C4-2B (cell line): Measurements from ENCODE around the gene TRPV5.
A peak's percentile ranks its signal among the peaks of the same experiment; 100 is the strongest.

Experiments
- H3K27ac ChIP-seq: fragments of 450-650 bp; 2 replicates; pipeline ENCODE4 v1.5.1; 2017
- CTCF ChIP-seq: fragments of 450-650 bp; conservative IDR thresholded peaks from 2 replicates; pipeline ENCODE4 v1.5.1; 2017; ENCODE audit warnings: mild to moderate bottlenecking
- ZFX ChIP-seq: fragments of 450-650 bp; IDR thresholded peaks from 2 replicates; pipeline ENCODE4 v1.6.1; 2017

Gene TRPV5

GRCh38 chr7:142868188-142868985, 65.2 kb downstream of the TRPV5 start:
- H3K27ac ChIP-seq, result peak overlapping the region; percentile 48

GRCh38 chr7:142867398-142868187, 66.0 kb downstream of the TRPV5 start:
- peak overlapping the region; percentile 48 for H3K27ac ChIP-seq
- TF ChIP-seq CTCF (no peak), ZFX (no peak)

More at GRCh38 chr7:142868188-142868985, 65.2 kb downstream of the TRPV5 start:
- TF ChIP-seq ZFX (no peak), CTCF (no peak)

- TF ChIP-seq ZFX (no peak), CTCF (no peak)
- no peak overlapping the region for H3K27ac ChIP-seq
Measured at GRCh38 chr7:142867097-142867378, 66.5 kb downstream of the TRPV5 start.

DNA sequence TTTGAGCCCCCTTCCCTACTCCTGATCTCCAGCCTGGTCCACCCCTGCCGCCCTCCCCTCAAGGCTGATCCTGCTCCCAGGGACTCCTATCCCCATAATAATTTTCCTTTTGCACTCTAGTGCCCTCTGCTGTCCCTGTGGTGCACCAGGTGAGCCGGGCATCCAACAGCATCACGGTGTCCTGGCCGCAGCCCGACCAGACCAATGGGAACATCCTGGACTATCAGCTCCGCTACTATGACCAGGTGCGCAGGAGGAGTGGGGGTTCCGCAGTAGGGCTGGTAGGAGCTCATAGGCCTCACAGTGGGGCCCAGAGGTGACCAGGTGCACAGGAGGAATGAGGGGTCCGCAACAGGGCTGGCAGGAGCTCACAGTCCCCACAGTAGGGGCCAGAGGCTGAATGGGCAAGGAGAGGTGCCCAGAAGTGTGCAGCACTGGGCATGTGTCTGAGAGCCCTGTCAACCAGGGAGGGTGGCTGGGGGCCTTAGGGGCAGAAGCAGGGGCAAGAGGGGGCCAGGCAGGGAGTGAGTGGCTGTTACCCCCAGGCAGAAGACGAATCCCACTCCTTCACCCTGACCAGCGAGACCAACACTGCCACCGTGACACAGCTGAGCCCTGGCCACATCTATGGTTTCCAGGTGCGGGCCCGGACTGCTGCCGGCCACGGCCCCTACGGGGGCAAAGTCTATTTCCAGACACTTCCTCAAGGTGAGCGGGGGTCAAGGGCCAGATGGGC, 67.0 kb downstream of the TRPV5 start:
- TF ChIP-seq CTCF (peak; percentile 96), ZFX (no peak)
- H3K27ac ChIP-seq, result no peak overlapping the region

DNA sequence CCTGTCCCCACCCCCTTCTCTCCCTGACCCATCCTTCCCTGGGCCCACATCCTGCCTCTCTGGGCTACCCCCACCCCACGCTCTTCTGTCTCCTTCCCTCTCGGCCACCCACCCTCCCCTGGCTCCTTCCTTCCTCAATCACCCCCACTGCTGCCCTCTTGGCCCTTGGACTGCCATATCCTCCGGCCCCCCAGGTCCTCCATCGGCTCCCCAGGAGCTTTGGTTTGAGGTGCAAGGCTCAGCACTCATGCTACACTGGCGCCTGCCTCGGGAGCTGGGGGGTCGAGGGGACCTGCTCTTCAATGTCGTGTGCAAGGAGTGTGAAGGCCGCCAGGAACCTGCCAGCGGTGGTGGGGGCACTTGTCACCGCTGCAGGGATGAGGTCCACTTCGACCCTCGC, 67.8 kb downstream of the TRPV5 start:
- TF ChIP-seq CTCF (no peak), ZFX (no peak)
- no peak overlapping the region for H3K27ac ChIP-seq

DNA sequence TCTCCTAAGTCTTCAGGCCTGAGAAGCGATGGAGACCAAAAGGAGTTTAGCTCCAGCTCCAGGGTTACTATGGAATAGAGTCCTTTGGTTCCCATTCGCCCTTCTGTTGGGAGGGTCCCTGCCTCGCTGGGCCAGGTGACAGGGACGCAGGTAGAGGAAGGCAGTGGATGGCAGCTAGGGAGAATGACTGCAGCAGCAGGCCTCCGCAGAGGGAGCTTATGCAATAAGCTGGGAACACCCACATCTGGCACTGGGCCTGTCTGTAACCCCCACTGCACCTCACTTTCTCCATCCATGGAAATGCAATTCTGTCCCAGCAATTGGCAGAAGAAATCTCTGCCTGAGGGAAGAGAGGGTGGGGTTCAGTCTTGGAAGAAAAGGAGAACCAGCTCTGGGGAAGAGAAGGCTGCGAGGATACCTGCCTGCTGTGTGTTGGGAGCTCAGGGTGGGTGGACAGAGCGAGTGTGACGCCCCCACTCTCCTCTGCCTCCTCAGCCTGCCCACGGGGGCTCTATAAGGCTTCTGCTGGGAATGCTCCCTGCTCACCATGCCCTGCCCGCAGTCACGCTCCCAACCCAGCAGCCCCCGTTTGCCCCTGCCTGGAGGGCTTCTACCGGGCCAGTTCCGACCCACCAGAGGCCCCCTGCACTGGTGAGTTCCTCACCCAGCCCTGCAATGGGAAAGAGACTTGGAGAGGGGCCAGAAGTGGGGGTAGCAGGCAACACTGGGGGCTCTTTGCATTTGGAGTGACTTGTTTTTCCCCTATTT, 68.4 kb downstream of the TRPV5 start:
- no peak overlapping the region for H3K27ac ChIP-seq
- TF ChIP-seq ZFX (no peak), CTCF (no peak)
